HG03378 (cell line): ENCODE measurements around the gene CARS2.
A peak's percentile ranks its signal among the peaks of the same experiment; 100 is the strongest.
"Not testable (repeated sequence)": the region's sequence is repeated elsewhere in the genome, so short reads cannot be mapped to it uniquely, and the experiment has no call there.

Experiments
- ATAC-seq: cut with Tn5 transposase; IDR thresholded peaks from one replicate; pipeline ENCODE4 v1.9.1; 2021; ENCODE audit warnings: mild to moderate bottlenecking, moderate library complexity; ENCODE audit not compliant: unreplicated experiment

The CARS2 gene

DNA sequence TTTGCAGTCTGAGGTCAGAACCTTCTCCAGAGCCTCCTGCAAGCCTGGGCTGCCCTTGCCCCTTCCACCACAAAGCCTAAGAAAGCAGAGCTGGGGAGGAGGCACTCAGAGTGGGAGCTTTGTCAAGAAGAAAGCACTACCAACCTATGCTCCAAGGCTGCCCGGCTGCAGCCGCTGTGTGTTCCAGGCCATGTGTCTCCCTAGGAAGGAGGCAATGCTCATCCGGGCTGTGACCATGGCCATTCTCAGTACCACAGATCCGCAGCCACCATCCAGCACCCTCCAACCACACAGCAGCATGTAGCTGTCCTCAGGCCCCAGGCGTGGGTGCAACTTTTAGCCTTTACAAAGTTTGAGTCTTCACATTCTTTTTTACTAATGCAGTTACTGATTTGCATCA, 22.0 kb downstream of the CARS2 start:
- ATAC-seq: no peak

DNA sequence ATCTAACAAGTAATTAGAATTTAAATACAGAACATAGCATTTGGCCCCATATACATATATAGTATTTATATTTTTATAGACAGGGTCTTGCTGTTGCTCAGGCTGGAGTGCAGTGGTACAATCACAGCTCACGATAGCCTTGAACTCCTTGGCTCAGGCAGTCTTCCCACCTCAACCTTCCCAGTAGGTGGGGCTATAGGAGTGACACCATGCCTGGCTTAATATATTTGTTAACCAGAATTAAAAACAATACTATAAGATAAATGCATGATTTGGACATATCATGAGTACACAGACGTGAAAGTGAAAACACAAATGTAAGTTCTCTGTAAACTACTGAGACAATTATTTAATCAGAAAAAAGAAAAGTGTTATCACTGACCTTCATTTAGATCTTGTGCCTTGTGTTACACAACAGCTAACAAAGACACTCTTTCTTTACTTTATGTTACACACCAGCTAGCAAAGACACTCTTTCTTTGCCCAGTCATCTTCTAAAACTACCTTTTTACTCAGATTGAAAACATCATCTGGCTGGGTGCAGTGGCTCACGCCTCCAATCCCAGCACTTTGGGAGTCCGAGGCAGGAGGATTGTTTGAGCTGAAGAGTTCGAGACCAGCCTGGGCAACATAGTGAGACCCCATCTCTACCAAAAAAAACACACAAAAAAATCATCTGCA, 22.6 kb downstream of the CARS2 start:
- ATAC-seq: no peak

DNA sequence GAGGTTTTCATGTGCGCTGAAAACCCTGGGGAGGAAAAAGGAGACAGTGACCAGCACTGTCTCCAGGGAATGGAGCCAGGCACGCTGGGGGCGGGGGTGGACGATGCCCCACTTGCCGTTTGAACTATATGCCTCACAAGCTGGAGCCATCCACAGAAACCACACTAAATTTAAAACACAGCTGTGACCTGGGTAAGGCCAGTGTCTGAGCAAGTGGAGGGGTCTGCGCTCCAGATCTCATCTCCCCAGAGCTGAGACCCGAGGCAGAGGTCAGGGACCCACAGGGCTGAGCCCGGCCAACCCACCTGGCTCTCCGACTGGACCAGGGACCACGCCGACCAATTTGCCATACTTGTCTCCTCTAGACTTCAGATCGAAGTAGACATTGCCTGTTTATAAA, 23.2 kb downstream of the CARS2 start:
- no peak for ATAC-seq

DNA sequence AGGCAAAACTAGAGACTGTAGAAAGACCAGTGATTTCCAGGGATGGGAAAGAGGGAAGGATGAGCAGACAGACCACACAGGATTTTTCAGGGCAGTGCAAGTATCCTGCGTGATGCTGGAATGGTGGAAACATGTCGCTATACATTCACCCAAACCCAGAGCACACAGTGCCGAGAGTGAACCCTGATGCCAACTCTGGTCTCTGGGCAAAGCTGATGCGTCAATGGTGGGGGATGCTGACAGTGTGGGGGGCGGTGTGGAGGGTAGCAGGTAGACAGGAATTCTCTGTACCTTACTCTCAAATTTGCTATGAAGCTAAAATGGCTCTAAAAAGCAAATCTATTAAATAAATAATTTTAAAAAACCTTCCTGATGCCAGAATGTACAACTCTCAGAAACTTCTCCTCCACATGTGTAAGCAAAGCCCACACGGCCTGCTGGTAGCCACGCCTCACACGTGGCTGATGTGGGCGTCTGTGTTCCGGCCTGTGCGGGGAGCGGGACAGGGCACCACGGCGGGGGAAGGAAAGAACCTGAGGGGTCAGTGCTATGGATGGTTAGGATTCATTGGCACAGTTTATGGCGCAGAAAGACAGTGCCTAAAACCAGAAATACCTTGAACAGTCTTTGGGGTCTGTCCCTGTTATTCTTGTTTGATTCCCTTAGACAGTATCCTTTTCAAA, 23.9 kb downstream of the CARS2 start:
- ATAC-seq: no peak

DNA sequence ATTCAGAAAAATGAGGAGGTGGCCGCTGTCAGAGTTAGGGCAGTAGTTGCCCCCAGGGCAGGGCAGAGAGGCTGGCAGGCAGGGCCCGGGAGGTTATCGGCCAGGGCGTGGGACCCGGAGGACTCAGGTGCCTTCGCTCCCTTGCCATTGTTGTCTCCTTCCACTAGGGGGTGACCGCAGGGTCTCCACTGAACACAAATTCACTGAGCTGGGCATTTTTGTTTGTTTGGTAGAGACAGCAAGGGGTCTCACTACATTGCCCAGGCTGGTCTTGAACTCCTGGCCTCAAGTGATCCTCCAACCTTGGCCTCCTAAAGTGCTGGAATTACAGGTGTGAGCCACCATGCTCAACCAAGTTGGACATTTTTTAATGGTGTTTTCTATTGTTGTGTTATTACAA, 25.1 kb downstream of the CARS2 start:
- no peak for ATAC-seq

DNA sequence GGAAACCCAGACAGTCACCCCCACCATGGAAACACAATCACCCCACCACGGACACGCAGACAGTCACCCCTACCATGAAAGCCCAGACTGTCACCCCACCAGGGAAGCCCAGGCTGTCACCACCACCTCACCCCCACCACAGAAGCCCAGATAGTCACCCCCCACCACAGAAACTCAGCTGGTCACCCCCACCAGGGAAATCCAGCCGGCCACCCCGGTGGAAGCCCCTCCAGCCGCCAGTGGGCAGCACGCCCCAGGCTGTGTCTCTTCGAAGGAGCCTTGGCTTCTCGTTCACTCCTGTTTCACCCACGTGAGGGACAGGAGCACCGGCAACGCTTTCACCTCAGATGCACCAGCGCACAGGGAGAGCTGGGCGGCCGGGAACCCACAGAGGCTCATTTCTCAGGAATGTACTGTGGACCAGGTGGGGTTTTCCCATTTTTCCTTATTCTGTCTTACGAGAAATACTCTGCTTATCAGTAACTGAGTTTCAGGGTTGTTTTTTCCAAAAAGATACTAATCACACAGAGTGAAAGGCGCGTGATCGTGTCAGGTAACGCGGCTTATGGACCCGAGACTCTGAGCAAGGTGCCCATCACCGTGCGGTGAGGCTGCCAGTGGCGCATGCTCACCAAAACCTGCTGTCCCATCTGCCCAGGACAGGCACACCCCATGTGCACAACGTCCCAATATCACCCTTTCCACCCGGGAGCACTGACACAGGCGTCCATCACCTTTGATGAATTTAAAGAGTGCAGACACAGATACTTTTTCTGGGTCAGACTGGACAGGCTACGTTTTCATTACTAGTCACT, 28.0 kb downstream of the CARS2 start:
- ATAC-seq: no peak

DNA sequence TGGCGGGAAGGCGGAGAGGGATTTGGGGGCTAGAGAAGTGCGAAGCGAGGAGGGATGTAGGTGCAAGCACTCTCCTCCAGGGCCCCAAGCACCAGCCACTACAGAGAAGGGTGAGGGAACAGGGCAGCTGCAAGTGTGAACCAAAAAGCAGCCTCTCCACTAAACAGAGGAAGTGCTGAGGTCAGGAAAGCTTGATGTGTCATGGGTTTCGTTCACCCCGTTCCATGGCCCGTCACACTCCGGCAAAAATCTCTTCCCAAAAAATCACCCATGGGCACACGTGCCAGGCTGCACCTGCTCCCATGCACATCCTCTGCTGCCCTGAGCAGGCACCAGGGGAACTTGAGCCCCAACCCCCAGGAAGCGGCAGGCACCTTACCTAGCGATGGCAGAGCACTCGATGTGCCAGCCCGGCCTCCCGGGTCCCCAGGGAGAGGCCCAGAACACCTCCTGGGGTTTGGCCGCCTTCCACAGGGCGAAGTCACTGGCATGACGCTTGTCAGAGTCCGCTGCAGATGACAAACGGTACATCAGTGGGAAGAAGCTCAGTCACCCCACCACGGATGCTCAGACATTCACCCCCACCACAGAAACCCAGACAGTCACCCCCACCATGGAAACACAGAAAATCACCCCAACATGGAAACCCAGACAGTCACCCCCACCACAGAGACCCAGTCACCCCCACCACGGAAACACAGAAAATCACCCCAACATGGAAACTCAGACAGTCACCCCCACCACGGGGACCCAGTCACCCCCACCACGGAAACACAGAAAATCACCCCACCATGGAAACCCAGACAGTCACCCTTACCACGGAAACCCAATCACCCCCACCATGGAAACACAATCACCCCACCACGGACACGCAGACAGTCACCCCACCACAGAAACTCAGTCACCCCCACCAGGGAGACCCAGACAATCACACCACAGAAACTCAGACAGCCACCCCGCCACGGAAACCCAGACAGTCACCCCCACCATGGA, 29.0 kb downstream of the CARS2 start:
- peak; percentile 81 for ATAC-seq

DNA sequence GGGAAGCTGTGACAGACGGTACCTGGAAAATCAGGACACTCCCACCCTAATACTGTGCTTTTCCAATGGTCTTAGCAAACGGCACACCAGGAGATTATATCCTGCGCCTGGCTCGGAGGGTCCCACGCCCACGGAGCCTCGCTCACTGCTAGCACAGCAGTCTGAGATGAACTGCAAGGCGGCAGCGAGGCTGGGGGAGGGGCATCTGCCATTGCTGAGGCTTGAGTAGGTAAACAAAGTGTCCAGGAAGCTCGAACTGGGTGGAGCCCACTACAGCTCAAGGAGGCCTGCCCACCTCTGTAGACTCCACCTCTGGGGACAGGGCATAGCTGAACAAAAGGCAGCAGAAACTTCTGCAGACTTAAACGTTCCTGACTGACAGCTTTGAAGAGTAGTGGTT, 36.1 kb downstream of the CARS2 start:
- not testable (repeated sequence) for ATAC-seq

DNA sequence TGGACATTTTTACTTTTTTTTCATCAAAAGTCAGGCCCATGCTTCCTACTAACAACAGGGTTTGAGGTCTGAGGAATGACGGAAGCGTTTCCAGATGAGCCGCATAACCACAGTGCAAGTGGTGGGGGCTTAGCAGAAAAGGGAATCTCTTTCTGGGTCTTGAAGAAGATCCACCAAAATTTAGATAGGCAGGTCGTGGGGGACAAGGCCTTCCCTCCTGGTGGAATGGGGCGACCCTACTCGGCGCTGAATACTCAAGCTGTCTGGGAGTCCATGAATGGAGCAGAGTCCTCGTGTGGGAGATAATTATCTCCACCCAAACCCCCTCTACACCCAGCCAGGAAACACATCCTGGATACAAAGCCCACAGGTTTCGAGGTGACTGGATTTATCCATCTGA, 36.9 kb downstream of the CARS2 start:
- no peak for ATAC-seq

DNA sequence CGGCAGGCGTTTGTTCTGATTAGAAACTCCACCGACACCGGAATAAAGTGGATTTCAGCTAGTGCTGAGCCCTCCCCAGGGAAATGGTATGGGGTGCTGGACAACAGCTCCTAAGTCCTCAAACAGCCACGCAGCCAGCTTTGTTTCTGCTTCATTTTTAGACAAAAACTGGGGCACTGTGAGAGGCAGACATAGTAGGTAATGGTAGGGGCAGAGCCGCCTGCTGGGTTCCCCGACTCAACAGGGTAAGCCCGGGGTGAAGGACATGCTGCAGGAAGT, 39.7 kb downstream of the CARS2 start:
- no peak for ATAC-seq

DNA sequence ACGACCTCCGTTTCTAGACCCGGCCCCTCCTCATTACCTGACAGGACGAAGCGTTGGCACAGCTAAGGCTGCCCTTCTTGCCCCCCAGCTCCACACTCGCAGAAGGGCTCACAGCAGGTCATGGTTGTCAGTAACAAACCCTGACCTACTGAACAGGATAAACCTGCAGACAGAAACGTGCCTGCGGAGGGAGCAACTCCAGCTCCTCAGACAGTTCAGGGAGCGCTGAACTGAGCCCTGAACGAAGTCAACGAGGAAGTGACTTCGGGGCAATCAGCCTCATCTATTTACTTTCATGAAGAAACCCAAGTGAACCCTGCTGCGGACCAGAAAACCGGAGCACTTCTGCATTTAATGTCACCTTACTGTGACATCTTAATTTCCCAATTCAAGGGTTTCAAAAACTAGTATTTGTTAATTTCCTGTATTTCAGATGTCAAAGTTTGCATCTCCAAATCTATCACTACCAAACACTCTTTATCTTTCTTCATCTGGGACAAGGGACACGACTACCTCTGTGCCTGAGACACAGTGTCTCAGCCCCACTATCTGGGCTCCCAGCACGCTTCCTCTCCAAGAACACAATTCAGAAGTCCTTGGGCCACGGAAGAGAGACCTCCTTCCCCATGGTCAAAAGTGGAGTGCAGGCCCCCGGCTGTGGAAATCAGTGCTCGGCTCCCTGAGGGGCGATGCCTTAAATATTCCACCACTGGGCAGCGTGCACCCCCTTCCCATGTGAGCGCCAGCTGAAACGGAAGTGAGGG, 40.2 kb downstream of the CARS2 start:
- ATAC-seq: no peak

DNA sequence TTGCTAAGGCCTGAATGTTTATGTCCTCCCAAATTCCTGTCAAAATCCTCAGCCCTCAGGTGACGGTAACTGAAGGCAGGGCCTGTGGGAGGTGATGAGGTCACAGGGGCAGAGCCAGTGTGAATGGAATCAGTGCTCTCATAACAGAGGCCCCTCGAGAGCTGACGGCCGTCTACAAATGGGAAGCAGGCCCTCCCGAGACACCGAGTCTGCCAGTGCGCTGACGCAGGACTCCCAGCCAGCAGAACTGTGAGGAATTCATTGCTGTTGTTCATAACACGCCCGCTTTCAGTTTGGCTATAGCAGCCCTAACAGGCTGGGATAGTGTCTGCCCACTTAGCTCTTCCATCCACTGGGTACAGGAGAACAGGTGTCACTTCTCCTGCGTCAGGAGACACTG, 41.2 kb downstream of the CARS2 start:
- ATAC-seq: no peak

DNA sequence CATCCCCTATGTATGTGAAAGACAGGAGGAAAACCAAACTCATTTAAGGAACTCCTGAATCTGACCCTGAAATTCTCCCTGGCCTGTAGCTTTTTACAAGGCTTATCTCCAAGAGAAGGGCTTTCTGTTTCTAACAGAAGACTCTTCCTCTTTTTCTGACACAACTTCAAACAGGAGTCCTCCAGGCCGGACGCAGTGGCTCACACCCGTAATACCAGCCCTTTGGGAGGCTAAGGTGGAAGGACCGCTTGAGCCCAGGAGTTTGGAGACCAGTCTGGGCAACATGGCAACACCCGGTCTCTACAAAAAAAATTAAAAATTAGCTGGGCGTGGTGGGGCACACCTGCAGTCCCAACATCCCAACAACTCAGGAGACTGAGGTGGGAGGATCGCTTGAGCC, 41.9 kb downstream of the CARS2 start:
- ATAC-seq: no peak

DNA sequence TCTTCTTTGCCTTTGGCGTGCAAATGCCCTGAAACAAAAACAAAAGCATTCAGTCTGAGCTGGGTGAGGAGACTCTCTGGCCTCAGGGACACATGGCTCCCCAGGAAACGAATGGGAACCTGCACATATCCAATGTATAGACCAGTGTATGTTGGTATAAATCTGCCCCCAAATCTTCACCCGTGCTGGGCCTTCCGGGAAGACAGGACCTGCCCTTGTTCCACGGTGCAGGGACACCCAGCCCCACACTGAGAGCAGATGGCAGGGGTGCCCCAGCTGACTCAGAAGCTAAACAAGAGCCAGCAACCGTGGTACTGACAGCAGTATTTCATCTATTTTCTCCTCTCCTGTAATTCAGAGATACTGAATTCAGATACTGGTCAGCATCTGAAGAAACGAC, 42.4 kb downstream of the CARS2 start:
- no peak for ATAC-seq

DNA sequence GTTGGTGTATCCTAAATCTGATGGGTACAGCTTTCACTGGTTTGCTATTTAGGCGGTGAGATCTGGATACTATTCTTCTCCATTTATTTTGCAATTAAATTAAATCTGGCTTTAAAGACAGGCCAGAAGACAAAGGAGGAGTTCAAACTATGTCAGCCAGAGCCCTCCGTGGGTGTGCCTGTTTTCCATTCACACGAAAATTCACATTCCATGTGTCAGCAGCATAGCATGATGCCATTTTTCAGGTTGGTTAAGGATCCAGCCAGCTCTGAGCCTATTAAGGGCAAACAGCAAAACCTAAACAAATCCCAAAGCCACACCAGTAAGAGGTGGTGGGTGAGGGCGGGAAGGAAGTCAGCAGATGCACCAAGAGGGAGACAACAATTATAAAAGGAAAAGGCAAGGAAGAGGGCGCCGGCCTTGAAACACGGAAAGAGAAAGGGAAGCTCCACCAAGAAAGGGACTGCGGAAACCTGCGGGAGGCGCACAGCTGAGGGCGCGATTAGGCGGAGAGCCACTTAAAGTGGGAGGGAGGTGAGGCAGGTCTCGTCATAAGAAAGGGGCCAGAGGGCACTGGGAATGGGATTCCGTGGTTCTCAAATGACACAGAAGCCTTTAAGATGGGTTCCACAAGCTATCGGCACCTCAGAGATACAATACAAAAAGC, 43.0 kb downstream of the CARS2 start:
- no peak for ATAC-seq

DNA sequence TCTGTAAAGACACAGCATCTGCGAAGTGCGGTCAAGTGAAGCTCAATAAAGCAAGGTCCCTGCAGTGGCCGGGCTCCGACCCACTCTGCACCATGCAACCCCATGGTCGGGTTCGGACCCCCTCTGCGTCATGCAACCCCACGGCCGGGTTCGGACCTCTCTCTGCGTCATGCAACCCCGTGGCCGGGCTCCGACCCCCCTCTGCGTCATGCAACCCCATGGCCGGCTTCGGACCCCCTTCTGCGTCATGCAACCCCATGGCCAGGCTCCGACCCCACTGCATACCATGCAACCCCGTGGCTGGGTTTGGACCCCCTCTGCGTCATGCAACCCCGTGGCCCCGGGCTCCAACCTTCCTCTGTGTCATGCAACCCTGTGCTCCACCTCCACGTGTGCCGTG, 43.8 kb downstream of the CARS2 start:
- no peak for ATAC-seq

DNA sequence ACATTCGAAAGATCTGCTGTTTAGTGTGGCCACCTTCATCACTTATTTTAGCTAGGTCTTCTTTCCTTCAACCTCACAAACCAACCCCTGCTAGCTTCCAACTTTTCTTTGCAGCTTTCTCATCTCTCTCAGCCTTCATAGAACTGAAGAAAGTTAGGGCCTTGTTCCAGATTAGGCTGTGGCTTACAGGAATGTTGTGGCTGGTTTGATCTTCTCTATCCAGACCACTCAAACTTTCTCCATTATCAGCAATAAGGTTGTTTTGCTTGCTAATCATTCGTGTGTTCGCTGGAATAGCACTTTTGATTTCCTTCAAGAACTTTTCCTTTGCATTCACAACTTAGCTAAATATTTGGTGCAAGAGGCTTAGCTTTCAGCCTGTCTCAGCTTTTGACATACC, 44.7 kb downstream of the CARS2 start:
- no peak for ATAC-seq

DNA sequence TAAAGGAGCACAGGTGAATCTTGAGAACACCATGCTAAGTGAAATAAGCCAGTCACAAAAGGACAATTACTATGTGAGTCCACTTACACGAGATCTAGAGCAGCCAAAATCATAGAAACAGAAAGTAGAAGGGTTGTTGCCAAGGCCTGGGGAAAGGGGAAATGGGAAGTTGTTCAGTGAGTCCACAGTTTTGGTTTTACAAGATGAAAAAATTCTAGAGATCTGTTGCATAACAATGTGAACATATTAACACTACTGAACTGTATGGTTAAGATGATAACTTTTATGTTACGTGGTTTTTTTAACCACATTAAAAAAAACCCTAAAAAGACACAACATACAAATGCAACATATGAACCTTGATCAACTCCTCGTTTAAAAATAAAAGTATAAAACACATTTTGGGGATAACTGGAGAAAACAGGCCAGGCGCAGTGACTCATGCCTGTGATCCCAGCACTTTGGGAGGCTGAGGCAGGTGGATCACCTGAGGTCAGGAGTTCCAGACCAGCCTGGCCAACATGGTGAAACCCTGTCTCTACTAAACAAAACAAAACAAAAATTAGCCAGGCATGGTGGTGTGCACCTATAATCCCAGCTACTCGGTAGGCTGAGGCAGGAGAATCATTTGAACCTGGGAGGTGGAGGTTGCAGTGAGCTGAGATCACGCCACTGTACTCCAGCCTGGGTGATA, 47.6 kb downstream of the CARS2 start:
- peak; percentile 96 for ATAC-seq

DNA sequence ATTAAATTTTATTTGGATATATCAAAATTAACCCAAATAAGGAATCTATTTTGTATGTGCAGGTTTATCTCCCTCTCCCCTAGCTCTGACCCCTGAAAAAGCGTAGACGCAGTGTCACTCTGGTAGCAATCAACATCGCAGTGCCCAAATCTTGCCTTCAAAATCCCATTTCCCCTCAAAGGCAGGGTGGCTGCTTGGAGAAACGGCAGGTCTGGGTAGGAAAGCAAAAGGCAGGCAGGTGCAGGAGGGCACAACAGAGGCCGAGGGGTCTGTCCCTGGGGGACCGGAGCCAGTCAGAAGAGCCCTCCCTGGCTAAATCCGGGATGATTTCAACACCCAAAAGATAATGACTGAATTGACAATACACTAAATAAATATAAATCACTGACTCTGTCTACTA, 48.7 kb downstream of the CARS2 start:
- no peak for ATAC-seq
